ENCODE data around the gene PRDM15.

Gene PRDM15

GRCh38 chr21:41775149-41775472 lies 104.0 kb downstream of the PRDM15 start:
- no peaks in the 10 kb centered on the region for H4K20me1 ChIP-seq (ENCODE audit: insufficient read depth, low read length)
- H3K4me3 ChIP-seq (ENCODE audit: low read length), result no peak overlapping the region
- H3K27ac ChIP-seq (ENCODE audit: low read length), result no peak overlapping the region
- H3K9ac ChIP-seq (ENCODE audit: low read length), result no peak overlapping the region
- H3F3A ChIP-seq (ENCODE audit: insufficient read depth, low read length), result no peaks in the 10 kb centered on the region
- H3K9me2 ChIP-seq (replicated peaks; ENCODE audit: insufficient read depth, low read length), result no peaks in the 10 kb centered on the region
- peaks cover 87% of the 10 kb centered on the region for H3K27me3 ChIP-seq (replicated peaks; ENCODE audit: insufficient read depth, low read length)
- H3K79me2 ChIP-seq (ENCODE audit: low read length), result no peaks in the 10 kb centered on the region
- H2AFZ ChIP-seq (ENCODE audit: low read length), result no peak overlapping the region
- no peaks in the 10 kb centered on the region for H3K9me3 ChIP-seq (replicated peaks; ENCODE audit: insufficient read depth, low read length)
- TF ChIP-seq EZH2 (optimal IDR thresholded peaks at IDR 0.05; ENCODE audit: low read depth, low read length) (no peak), EZH2phosphoT487 (IDR thresholded peaks at IDR 0.05; ENCODE audit: low read length) (no peak)
- TF ChIP-seq, protein P1, sequence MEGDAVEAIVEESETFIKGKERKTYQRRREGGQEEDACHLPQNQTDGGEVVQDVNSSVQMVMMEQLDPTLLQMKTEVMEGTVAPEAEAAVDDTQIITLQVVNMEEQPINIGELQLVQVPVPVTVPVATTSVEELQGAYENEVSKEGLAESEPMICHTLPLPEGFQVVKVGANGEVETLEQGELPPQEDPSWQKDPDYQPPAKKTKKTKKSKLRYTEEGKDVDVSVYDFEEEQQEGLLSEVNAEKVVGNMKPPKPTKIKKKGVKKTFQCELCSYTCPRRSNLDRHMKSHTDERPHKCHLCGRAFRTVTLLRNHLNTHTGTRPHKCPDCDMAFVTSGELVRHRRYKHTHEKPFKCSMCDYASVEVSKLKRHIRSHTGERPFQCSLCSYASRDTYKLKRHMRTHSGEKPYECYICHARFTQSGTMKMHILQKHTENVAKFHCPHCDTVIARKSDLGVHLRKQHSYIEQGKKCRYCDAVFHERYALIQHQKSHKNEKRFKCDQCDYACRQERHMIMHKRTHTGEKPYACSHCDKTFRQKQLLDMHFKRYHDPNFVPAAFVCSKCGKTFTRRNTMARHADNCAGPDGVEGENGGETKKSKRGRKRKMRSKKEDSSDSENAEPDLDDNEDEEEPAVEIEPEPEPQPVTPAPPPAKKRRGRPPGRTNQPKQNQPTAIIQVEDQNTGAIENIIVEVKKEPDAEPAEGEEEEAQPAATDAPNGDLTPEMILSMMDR (IDR thresholded peaks at IDR 0.05; ENCODE audit: low read length), result no peak
- no peaks in the 10 kb centered on the region for H3K4me1 ChIP-seq (ENCODE audit: low read length)
- DNase-seq, result no peak
- no peak overlapping the region for H3K4me2 ChIP-seq (ENCODE audit: low read depth, low read length)
- no peaks in the 10 kb centered on the region for H3K36me3 ChIP-seq (replicated peaks; ENCODE audit: insufficient read depth, low read length)

DNA sequence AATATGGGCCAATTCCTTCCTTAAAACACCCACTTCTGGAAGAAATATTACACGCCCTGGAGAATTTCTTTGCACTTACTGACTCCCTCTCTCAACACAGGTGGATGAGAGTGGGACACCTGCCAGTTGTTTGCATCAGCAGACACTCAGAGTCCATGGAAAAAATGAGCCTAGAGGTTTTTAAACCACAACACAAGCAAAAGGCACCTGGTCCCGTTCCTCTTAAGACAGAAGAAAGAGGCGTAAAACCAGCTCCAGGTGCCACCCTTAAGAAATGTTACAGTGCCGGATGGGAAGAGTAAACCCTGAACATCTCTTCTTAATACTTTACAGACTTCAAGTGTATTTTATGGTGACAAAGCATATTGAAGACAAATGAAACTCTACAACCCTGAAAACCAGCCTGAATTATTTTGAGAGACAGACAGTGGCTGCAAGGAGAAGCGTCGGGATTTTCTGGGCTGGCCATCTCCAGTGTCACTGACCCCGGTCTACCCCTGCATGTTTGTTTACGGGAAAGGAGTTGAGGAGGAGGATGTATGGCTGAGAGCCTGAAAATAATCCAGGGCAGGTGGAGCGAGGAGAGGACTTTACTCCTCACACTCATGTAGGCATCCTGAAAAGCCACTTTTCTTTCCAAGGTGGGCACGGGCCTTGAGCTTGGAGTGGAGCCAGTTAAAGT lies 104.5 kb downstream of the PRDM15 start:
- no peak for DNase-seq
- no peaks in the 10 kb centered on the region for H3F3A ChIP-seq (ENCODE audit: insufficient read depth, low read length)
- H3K9me2 ChIP-seq (replicated peaks; ENCODE audit: insufficient read depth, low read length), result no peaks in the 10 kb centered on the region
- no peak overlapping the region for H3K4me3 ChIP-seq (ENCODE audit: low read length)
- H2AFZ ChIP-seq (ENCODE audit: low read length), result no peak overlapping the region
- H4K20me1 ChIP-seq (ENCODE audit: insufficient read depth, low read length), result no peaks in the 10 kb centered on the region
- peaks cover 91% of the 10 kb centered on the region for H3K27me3 ChIP-seq (replicated peaks; ENCODE audit: insufficient read depth, low read length)
- TF ChIP-seq EZH2 (optimal IDR thresholded peaks at IDR 0.05; ENCODE audit: low read depth, low read length) (no peak), EZH2phosphoT487 (IDR thresholded peaks at IDR 0.05; ENCODE audit: low read length) (no peak)
- TF ChIP-seq, protein P1 (IDR thresholded peaks at IDR 0.05; ENCODE audit: low read length), result no peak
- no peaks in the 10 kb centered on the region for H3K79me2 ChIP-seq (ENCODE audit: low read length)
- no peaks in the 10 kb centered on the region for H3K36me3 ChIP-seq (replicated peaks; ENCODE audit: insufficient read depth, low read length)
- H3K4me2 ChIP-seq (ENCODE audit: low read depth, low read length), result no peak overlapping the region
- H3K9ac ChIP-seq (ENCODE audit: low read length), result no peak overlapping the region
- H3K4me1 ChIP-seq (ENCODE audit: low read length), result no peaks in the 10 kb centered on the region
- H3K27ac ChIP-seq (ENCODE audit: low read length), result no peak overlapping the region
- no peaks in the 10 kb centered on the region for H3K9me3 ChIP-seq (replicated peaks; ENCODE audit: insufficient read depth, low read length)

DNA sequence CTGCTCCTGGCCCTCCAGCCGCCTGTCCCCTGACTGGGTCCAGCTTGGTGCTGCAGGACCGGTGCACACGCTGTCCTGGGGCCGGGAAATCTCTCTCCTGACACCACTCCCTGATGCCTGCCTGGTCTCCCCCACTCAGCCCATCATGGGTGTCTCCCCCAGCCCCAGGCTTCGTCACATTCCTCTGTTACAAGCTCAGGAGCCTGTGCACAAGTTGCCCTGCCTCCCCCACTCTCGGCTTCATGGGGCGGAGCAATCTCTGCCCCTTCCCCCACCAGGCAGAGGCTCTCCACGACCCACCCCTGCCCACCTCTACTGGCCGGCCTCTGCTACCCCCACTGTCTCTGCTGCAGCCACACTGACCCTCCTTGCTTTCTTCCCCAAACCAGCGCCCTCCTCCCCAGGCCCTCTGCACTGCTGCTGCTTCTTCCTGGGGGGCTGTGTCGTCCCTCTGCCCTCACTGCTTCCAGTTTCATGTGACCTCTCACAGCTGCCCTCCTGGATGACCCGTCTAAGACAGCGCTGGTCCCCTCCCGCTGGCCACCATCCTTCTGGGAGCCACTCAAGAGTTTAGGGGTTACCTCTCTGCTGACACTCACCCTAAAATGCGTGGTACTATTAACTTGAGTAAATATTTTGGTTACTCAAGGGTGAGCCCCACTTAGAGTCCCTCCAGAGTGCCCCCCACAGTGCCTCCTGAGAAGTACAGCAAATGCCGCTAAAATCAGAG lies 106.6 kb downstream of the PRDM15 start:
- Histone ChIP-seq H4K20me1 (ENCODE audit: insufficient read depth, low read length) (no peaks in the 10 kb centered on the region), H3K4me3 (ENCODE audit: low read length) (no peak overlapping the region), H3F3A (ENCODE audit: insufficient read depth, low read length) (no peaks in the 10 kb centered on the region), H3K4me2 (ENCODE audit: low read depth, low read length) (no peak overlapping the region), H3K36me3 (replicated peaks; ENCODE audit: insufficient read depth, low read length) (no peaks in the 10 kb centered on the region), H2AFZ (ENCODE audit: low read length) (no peak overlapping the region), H3K9me3 (replicated peaks; ENCODE audit: insufficient read depth, low read length) (no peaks in the 10 kb centered on the region), H3K4me1 (ENCODE audit: low read length) (no peaks in the 10 kb centered on the region), H3K27me3 (replicated peaks; ENCODE audit: insufficient read depth, low read length) (peaks cover 94% of the 10 kb centered on the region), H3K79me2 (ENCODE audit: low read length) (no peaks in the 10 kb centered on the region), H3K9me2 (replicated peaks; ENCODE audit: insufficient read depth, low read length) (no peaks in the 10 kb centered on the region), H3K9ac (ENCODE audit: low read length) (no peak overlapping the region), H3K27ac (ENCODE audit: low read length) (no peak overlapping the region)
- no peak for TF ChIP-seq EZH2 (optimal IDR thresholded peaks at IDR 0.05; ENCODE audit: low read depth, low read length)
- no peak for DNase-seq

GRCh38 chr21:41771625-41771945 lies 107.6 kb downstream of the PRDM15 start:
- no peaks in the 10 kb centered on the region for H3K36me3 ChIP-seq (replicated peaks; ENCODE audit: insufficient read depth, low read length)
- H3F3A ChIP-seq (ENCODE audit: insufficient read depth, low read length), result no peaks in the 10 kb centered on the region
- H3K27me3 ChIP-seq (replicated peaks; ENCODE audit: insufficient read depth, low read length), result peaks cover 93% of the 10 kb centered on the region
- H3K27ac ChIP-seq (ENCODE audit: low read length), result no peak overlapping the region
- H3K4me3 ChIP-seq (ENCODE audit: low read length), result no peak overlapping the region
- no peaks in the 10 kb centered on the region for H3K4me1 ChIP-seq (ENCODE audit: low read length)
- no peaks in the 10 kb centered on the region for H4K20me1 ChIP-seq (ENCODE audit: insufficient read depth, low read length)
- H3K9me2 ChIP-seq (replicated peaks; ENCODE audit: insufficient read depth, low read length), result no peaks in the 10 kb centered on the region
- no peak overlapping the region for H3K4me2 ChIP-seq (ENCODE audit: low read depth, low read length)
- no peaks in the 10 kb centered on the region for H3K9me3 ChIP-seq (replicated peaks; ENCODE audit: insufficient read depth, low read length)
- no peak overlapping the region for H2AFZ ChIP-seq (ENCODE audit: low read length)
- TF ChIP-seq, protein P1 (IDR thresholded peaks at IDR 0.05; ENCODE audit: low read length), result no peak
- no peak for TF ChIP-seq EZH2phosphoT487 (IDR thresholded peaks at IDR 0.05; ENCODE audit: low read length)
- TF ChIP-seq EZH2 (optimal IDR thresholded peaks at IDR 0.05; ENCODE audit: low read depth, low read length), result no peak
- H3K9ac ChIP-seq (ENCODE audit: low read length), result no peak overlapping the region
- no peaks in the 10 kb centered on the region for H3K79me2 ChIP-seq (ENCODE audit: low read length)
- DNase-seq, result no peak
